ENCODE results near the gene CD177.
"Not testable (repeated sequence)": the region's sequence is repeated elsewhere in the genome, so short reads cannot be mapped to it uniquely, and the experiment has no call there.

The CD177 gene

DNA sequence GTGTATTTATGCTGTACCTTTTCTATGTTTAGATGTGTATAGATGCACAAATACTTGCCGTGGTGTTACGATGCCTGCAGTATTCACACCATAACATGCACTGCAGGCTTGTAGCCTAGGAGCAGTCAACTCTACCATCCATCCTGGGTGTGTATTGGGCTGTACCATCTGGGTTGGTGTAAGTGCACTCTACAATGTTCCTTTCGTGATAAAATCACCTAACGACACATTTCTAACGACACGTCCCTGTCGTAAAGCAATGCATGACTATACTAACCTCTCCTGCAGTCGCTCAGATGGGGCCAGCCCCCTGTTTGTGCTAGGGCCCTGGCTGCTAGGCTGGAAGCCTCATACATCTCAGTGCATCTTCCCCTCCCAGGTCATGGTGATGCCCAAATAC, 18.4 kb downstream of the CD177 start:
- no peak for DNase-seq (ENCODE audit: low read depth, low spot score)
- CTCF ChIA-PET = no interaction called here
- no peak for TF ChIP-seq CTCF (IDR thresholded peaks at IDR 0.05; ENCODE audit: insufficient read depth, low read length, missing control alignments)
- H3K4me3 ChIP-seq (ENCODE audit: low read depth, low read length) = no peak overlapping the region
- POLR2A ChIA-PET = no interaction called here

GRCh38 chr19:43372462-43372861, 19.0 kb downstream of the CD177 start:
- H3K4me3 ChIP-seq (ENCODE audit: low read depth, low read length) = no peak overlapping the region
- ChIA-PET CTCF (no interaction called here), POLR2A (no interaction called here)
- DNase-seq (ENCODE audit: low read depth, low spot score) = no peak
- no peak for TF ChIP-seq CTCF (IDR thresholded peaks at IDR 0.05; ENCODE audit: insufficient read depth, low read length, missing control alignments)

GRCh38 chr19:43377624-43378023, 24.1 kb downstream of the CD177 start:
- POLR2A ChIA-PET; CTCF ChIA-PET; H3K4me3 ChIP-seq (ENCODE audit: low read depth, low read length); DNase-seq (ENCODE audit: low read depth, low spot score): not testable (repeated sequence)

DNA sequence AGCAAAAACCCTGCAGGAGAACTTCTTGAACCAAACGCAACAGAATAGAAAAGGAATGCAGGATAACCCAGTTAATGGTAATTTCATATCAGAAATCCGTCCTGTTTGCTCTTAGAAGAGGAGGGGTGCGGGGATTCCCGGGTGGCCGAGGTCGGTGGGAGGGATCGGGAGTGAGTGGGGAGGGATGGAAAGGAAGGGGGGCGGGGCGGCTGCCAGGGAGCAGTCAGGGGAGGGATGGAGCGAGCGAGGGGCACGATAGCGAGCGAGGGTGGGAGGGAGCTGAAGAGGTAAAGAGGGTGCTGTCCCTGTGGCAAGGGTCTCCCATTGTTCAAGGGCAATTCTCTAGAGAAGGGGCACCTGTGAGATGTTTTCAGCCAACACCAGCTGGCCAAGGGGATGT, 26.5 kb downstream of the CD177 start:
- no peak overlapping the region for H3K4me3 ChIP-seq (ENCODE audit: low read depth, low read length)
- TF ChIP-seq CTCF (IDR thresholded peaks at IDR 0.05; ENCODE audit: insufficient read depth, low read length, missing control alignments) = no peak
- ChIA-PET POLR2A (no interaction called here), CTCF (no interaction called here)
- no peak for DNase-seq (ENCODE audit: low read depth, low spot score)

DNA sequence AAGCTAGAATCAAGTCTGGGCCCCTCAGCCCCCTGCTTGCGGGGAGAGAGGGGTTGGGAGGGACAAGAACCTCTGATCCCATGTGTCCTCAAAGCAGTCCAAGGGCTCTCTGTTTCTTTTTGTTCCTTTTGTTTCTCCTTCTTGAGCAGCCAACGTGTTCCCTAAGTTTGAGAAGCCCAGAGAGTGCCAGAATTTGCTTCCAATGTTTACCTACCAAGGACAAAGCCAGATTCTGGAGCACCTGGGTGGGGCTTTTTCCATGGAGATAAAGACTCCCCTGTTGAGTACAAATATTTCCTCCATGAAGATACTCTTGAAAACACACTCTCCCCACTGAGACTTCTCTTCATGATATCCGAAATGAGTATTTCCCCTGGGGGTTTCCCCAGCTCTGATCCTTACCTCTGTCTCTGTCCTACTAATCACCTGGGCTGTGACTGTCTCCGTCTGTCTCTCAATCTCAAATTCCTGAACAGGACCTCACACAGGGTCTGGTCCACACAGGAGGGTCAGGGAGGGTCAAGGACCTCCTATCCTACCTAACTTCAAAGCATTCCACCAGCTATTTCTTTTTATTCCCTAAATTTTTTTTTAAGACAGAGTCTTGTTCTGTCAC, 27.4 kb downstream of the CD177 start:
- ChIA-PET CTCF (interaction anchor here (0.6 to 0.7 kb wide), 2 partner anchors 10 to 53 kb away, joined by 3 read pairs; no protein-coding TSS in a partner anchor), POLR2A (no interaction called here)
- TF ChIP-seq CTCF (IDR thresholded peaks at IDR 0.05; ENCODE audit: insufficient read depth, low read length, missing control alignments) = no peak
- no peak for DNase-seq (ENCODE audit: low read depth, low spot score)
- no peak overlapping the region for H3K4me3 ChIP-seq (ENCODE audit: low read depth, low read length)

GRCh38 chr19:43382586-43383216, 29.2 kb downstream of the CD177 start:
- DNase-seq (ENCODE audit: low read depth, low spot score); POLR2A ChIA-PET; H3K4me3 ChIP-seq (ENCODE audit: low read depth, low read length); CTCF ChIA-PET: not testable (repeated sequence)

DNA sequence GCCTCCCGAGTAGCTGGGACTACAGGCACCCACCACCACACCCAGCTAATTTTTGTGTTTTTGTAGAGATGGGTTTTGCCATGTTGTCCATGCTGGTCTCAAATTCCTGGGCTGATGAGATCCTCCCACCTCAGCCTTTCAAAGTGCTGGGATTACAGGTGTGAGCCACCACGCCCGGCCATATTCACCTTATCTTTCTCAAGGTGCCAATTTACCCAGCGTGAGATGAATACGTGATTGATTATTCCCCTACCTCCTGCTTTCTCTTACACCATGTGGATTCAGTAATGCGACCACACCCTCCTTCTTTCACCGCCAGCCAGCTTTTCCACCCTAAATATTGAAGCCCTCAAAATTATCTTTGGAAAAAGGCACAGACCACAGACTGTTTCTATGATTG, 29.8 kb downstream of the CD177 start:
- H3K4me3 ChIP-seq (ENCODE audit: low read depth, low read length); POLR2A ChIA-PET; CTCF ChIA-PET; DNase-seq (ENCODE audit: low read depth, low spot score): not testable (repeated sequence)

- CTCF ChIA-PET; POLR2A ChIA-PET; DNase-seq (ENCODE audit: low read depth, low spot score); H3K4me3 ChIP-seq (ENCODE audit: low read depth, low read length): not testable (repeated sequence)
Measured at GRCh38 chr19:43383759-43384158, 30.3 kb downstream of the CD177 start.

GRCh38 chr19:43390903-43391551, 37.5 kb downstream of the CD177 start:
- CTCF ChIA-PET = interaction anchor here (0.6 kb wide), 1 partner anchor 10 kb away, joined by 3 read pairs; no protein-coding TSS in a partner anchor
- DNase-seq (ENCODE audit: low read depth, low spot score); POLR2A ChIA-PET; H3K4me3 ChIP-seq (ENCODE audit: low read depth, low read length): not testable (repeated sequence)

DNA sequence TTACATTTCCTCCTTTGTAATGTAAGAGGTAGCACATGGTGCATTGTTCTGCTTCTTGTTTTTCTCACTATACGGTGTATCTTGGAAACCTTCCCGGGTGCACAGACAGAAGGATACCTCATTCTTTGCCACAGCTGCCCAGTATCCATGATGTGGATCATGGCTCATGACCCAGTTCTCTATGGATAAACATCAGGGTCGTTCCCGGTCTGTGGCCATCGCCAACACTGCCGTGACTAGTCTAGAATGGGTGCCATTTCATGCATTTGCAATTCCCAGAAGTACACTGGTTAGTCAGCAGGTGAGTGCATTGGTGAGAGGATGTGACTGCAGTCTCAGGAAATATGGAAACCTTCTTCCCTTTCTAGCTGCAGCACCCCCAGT, 38.1 kb downstream of the CD177 start:
- H3K4me3 ChIP-seq (ENCODE audit: low read depth, low read length); DNase-seq (ENCODE audit: low read depth, low spot score); CTCF ChIA-PET; POLR2A ChIA-PET: not testable (repeated sequence)

- DNase-seq (ENCODE audit: low read depth, low spot score); H3K4me3 ChIP-seq (ENCODE audit: low read depth, low read length); CTCF ChIA-PET; POLR2A ChIA-PET: not testable (repeated sequence)
Measured at GRCh38 chr19:43393501-43393900, 40.0 kb downstream of the CD177 start.

Measured in AG04449 (cell line).